Fibroblast of the aortic adventitia (primary cell): ENCODE results near the gene CALCOCO1. TPM values are rescaled to one million over a fixed set of nuclear protein-coding genes. Genes with fewer than 3 reads are reported as not detected.
A peak's percentile ranks its signal among the peaks of the same experiment; 100 is the strongest.

ENCODE experiments used
- DNase-seq: peaks from one replicate; pipeline ENCODE4 v3.0.0-alpha.2; 2010; ENCODE audit warnings: low read depth
- H3K4me3 ChIP-seq: 2 replicates; pipeline ENCODE4 v1.5.1; 2011; ENCODE audit warnings: low read depth, mild to moderate bottlenecking, control low read depth, low read length, moderate library complexity
- total RNA-seq: library from RNA; depleted of rRNA; stranded (reverse); fragments of >200 nt; gene quantifications from 2 replicates; pipeline ENCODE4 v1.2.3, GENCODE V29; 2012; ENCODE audit warnings: low replicate concordance
- TF ChIP-seq, protein P1 (sequence below): IDR thresholded peaks from 2 replicates; pipeline ENCODE4 v1.5.1; 2011; ENCODE audit warnings: mild to moderate bottlenecking, low read length, control low read depth, inconsistent platforms; ENCODE audit not compliant: insufficient read depth

The CALCOCO1 gene
- total RNA-seq, 1 donor, result 96.2 TPM

DNA sequence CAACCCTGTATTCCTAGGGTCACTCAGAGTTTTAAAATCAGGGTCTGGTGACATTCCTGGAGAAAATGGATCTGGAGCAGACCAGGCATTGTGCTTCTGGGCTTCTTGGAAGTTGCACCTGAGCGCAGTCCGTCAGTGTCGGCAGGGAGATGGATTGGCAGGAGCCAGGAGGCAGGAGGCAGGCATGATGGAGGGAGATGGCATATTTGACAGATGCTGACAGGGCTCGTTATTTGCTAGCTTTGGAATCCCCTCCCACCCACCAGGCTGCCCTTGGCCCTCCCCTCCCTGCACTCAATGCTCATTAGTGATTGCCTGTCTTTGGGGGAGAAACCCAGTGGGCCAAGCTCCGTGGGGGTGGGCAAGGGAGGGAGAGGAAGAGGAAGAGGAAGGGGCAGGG is 19.8 kb upstream of the CALCOCO1 start:
- DNase-seq, result no peak
- H3K4me3 ChIP-seq, result no peak overlapping the region
- TF ChIP-seq, protein P1, sequence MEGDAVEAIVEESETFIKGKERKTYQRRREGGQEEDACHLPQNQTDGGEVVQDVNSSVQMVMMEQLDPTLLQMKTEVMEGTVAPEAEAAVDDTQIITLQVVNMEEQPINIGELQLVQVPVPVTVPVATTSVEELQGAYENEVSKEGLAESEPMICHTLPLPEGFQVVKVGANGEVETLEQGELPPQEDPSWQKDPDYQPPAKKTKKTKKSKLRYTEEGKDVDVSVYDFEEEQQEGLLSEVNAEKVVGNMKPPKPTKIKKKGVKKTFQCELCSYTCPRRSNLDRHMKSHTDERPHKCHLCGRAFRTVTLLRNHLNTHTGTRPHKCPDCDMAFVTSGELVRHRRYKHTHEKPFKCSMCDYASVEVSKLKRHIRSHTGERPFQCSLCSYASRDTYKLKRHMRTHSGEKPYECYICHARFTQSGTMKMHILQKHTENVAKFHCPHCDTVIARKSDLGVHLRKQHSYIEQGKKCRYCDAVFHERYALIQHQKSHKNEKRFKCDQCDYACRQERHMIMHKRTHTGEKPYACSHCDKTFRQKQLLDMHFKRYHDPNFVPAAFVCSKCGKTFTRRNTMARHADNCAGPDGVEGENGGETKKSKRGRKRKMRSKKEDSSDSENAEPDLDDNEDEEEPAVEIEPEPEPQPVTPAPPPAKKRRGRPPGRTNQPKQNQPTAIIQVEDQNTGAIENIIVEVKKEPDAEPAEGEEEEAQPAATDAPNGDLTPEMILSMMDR, result no peak

DNA sequence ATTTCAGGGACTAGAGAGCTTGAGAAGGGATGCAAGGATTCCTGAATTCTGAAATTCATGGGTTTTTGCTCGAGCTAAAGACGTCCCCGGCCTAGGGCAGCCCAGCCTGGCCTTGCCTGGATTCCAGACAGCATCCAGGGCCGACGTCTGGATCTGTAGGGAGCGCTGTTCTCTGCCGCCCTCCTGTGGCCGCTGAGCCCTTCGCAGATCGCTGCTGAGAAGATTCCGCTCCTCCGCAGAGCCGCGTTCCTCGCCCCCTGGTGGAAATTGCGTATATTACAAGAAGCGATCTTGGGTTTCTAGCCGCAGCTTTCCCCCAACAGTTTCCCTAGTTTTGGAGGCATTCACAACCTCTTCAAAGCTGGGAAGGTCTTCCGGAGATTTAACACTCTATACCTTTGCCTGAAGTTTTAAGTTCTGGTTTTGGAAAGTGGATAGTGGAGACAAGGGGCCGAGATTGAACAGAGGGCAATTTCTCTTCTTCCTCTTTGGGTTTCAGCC is 19.4 kb upstream of the CALCOCO1 start:
- H3K4me3 ChIP-seq, result no peak overlapping the region
- TF ChIP-seq, protein P1, result peak; percentile 99
- DNase-seq, result peak; percentile 94

GRCh38 chr12:53744751-53745150 is 17.5 kb upstream of the CALCOCO1 start:
- DNase-seq, result no peak
- TF ChIP-seq, protein P1, result no peak
- no peak overlapping the region for H3K4me3 ChIP-seq

DNA sequence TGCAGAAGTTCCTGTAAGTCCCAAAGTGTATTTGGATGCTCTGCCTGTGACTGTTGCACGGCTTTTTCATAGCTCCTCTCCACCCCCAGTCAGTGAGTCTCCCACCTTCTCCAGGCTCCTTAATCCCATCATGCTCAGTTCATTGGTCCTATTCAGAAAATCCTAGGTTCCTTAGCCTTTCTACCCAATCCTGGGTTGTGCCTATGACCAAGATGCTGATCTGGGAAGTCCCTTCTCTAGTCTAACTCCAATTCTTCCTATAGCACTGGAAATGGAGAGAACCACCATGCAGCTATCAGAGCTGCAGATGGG is 16.8 kb upstream of the CALCOCO1 start:
- DNase-seq, result no peak
- no peak overlapping the region for H3K4me3 ChIP-seq
- TF ChIP-seq, protein P1, result no peak

DNA sequence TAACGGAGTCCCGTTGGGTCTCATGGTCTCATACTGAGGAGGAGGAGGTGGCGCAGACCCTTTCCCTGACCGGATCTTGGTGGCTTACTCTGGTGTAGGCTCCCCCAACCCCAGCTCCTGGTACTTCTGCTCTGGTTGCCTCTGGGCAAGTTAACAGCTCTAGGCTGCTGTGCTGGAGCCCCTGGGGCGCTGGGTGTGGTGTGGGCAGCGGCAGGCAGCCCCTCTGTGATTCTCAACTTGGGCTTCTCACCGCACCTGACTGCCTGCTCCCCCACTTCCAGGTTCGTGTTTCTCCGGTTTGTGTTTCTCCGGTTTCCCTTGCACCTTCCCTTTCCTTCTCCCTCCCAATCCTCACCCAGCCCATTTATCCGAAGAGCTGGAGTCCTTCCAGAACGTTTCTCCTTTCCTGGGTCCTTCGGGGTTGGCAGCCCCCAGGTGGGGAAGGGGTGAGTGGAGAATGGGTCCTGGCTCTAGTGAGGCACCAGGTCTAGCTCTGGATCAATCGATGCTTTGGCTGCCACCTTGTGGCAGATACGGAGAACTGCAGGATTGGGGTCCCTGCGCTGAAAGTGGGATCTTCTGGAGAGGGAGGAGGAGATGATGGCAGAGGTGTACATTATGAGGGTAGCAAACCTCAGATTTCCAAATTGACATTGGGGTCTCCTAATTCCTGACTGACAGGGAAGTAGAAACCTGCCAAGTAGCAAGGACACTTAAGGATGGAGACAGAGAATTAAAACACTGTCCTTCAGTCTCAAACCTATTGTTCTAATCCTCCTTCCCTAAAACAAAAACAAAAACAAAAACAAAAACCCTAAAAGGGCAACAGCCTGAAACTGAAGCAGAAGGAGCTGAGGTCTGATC is 16.2 kb upstream of the CALCOCO1 start:
- peak; percentile 55 for DNase-seq
- H3K4me3 ChIP-seq, result no peak overlapping the region
- TF ChIP-seq, protein P1, result peak; percentile 93

GRCh38 chr12:53740130-53740491 is 12.9 kb upstream of the CALCOCO1 start:
- DNase-seq, result no peak
- no peak overlapping the region for H3K4me3 ChIP-seq
- TF ChIP-seq, protein P1, result no peak
